Karpas-422 (cell line): Measurements from ENCODE around the gene CCDC57. TPM values are rescaled to one million over a fixed set of nuclear protein-coding genes. Genes with fewer than 3 reads are reported as not detected.

ENCODE experiments used
- DNase-seq: peaks from one replicate; pipeline ENCODE4 v3.0.0-alpha.2; 2015
- H2AFZ ChIP-seq: fragments of 200-600 bp; sonication (generic); 2 replicates; pipeline ENCODE4 v1.6.1; 2014; ENCODE audit warnings: antibody characterized with exemption, low read length, mixed read lengths
- H3K27ac ChIP-seq: fragments of 200-600 bp; sonication (generic); 2 replicates; pipeline ENCODE4 v1.5.1; 2014; ENCODE audit warnings: mild to moderate bottlenecking, low read length, moderate library complexity
- H3K27me3 ChIP-seq: fragments of 200-600 bp; sonication (generic); 2 replicates; pipeline ENCODE4 v1.6.1; 2014; ENCODE audit warnings: low read length, mixed read lengths
- H3K36me3 ChIP-seq: fragments of 200-600 bp; sonication (generic); 2 replicates; pipeline ENCODE4 v1.6.1; 2014; ENCODE audit warnings: low read length, mixed read lengths; ENCODE audit not compliant: insufficient read depth
- H3K4me1 ChIP-seq: fragments of 200-600 bp; sonication (generic); 2 replicates; pipeline ENCODE4 v1.6.1; 2014; ENCODE audit warnings: mild to moderate bottlenecking, low read length, mixed read lengths
- H3K4me2 ChIP-seq: fragments of 200-600 bp; sonication (generic); 2 replicates; pipeline ENCODE4 v1.6.1; 2014; ENCODE audit warnings: low read length, low read depth, mild to moderate bottlenecking; ENCODE audit not compliant: poor library complexity, severe bottlenecking
- H3K4me3 ChIP-seq: fragments of 200-600 bp; sonication (generic); 2 replicates; pipeline ENCODE4 v1.5.1; 2014; ENCODE audit warnings: mild to moderate bottlenecking, antibody characterized with exemption, low read length, mixed read lengths
- H3K79me2 ChIP-seq: fragments of 200-600 bp; sonication (generic); 2 replicates; pipeline ENCODE4 v1.6.1; 2014; ENCODE audit warnings: mild to moderate bottlenecking, low read length, mixed read lengths
- H3K9ac ChIP-seq: fragments of 200-600 bp; sonication (generic); 2 replicates; pipeline ENCODE4 v1.6.0; 2014; ENCODE audit warnings: low read length
- H3K9me2 ChIP-seq: fragments of 200-600 bp; sonication (generic), shearing (Covaris generic); replicated peaks from 2 replicates; pipeline ENCODE4 v1.6.0; 2014; ENCODE audit warnings: mild to moderate bottlenecking, low read length, moderate library complexity; ENCODE audit not compliant: insufficient read depth
- H3K9me3 ChIP-seq: fragments of 300-700, 200-600 bp; sonication (generic); 2 replicates; pipeline ENCODE4 v1.6.1; 2014; ENCODE audit warnings: low read length, mixed read lengths
- H4K20me1 ChIP-seq: fragments of 200-600 bp; sonication (generic); 2 replicates; pipeline ENCODE4 v1.6.1; 2014; ENCODE audit warnings: mild to moderate bottlenecking, antibody characterized with exemption, low read length, low read depth; ENCODE audit not compliant: insufficient read depth
- total RNA-seq: library from RNA; depleted of rRNA; stranded (reverse); fragments of >200 nt; shearing (Covaris generic); gene quantifications from 2 replicates; pipeline ENCODE4 v1.2.3, GENCODE V29; 2014; ENCODE audit warnings: low replicate concordance

The CCDC57 gene
- total RNA-seq, 1 experiment from 2014 or later = 31.3 TPM

DNA sequence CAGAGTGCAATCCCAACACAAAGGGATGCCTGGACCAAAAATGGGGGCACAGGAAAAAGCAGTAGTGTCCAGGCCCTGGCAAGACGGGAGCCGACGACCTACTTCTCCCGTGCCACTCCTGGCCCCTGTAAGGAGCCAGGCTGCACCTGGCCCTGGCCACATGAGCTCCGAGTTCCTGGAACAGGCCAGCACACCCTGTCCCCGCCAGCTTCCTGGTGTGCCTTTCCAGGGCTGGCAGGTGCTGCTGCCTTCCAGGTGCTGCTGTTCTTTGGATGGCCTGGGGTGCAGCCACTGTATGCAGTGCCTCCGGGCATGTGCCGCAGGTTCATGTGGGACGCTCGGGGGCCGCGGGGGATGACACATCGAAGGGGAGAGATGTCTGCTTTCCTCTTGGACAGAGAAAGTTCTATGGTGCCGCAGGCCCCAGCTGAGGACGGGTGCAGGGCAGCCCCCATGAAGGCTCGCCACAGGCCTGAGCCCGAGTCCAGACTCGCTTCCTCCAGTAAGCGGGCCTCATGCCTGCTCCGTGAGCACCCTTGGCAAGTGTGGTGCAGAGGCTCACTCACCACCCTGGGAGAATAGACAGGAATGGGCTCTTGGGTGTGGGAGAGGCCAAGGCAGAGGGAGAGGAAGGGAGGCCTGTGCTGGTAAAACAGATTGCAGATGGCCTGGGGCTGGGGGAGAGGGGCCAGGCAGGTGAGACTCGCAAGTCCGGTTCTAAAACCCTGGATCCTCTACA is 59.9 kb downstream of the CCDC57 start:
- no peaks in the 10 kb centered on the region for H3K36me3 ChIP-seq
- no peaks in the 10 kb centered on the region for H3K27me3 ChIP-seq
- H2AFZ ChIP-seq = no peak overlapping the region
- no peaks in the 10 kb centered on the region for H3K9me2 ChIP-seq
- H3K4me2 ChIP-seq = no peak overlapping the region
- no peak for DNase-seq
- no peaks in the 10 kb centered on the region for H3K9me3 ChIP-seq
- H3K9ac ChIP-seq = no peak overlapping the region
- no peaks in the 10 kb centered on the region for H4K20me1 ChIP-seq
- H3K79me2 ChIP-seq = no peaks in the 10 kb centered on the region
- no peak overlapping the region for H3K27ac ChIP-seq
- no peaks in the 10 kb centered on the region for H3K4me1 ChIP-seq
- no peak overlapping the region for H3K4me3 ChIP-seq

DNA sequence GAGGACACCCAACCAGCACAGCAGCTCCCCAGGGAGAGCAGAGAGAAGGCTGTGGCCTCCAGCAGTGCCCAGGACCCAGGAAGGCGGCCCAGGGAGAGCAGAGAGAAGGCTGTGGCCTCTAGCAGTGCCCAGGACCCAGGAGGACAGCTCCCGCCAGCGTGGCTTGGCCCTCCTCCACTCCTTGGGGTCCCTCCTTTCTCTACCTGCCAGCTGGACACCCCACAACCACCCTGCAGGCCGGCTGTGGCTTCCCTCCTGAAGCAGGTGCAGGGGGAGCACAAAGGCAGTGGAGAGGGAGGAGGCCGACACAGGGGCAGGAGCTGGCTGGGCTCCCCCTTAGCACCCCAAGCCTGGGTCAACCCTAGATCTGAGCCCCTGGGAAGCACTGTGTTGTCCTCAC is 60.5 kb downstream of the CCDC57 start:
- H3K4me1 ChIP-seq = no peaks in the 10 kb centered on the region
- H3K4me3 ChIP-seq = no peak overlapping the region
- H3K9me2 ChIP-seq = no peaks in the 10 kb centered on the region
- H3K36me3 ChIP-seq = no peaks in the 10 kb centered on the region
- DNase-seq = no peak
- H3K27me3 ChIP-seq = no peaks in the 10 kb centered on the region
- no peaks in the 10 kb centered on the region for H4K20me1 ChIP-seq
- no peak overlapping the region for H3K9ac ChIP-seq
- no peaks in the 10 kb centered on the region for H3K9me3 ChIP-seq
- no peak overlapping the region for H3K27ac ChIP-seq
- no peak overlapping the region for H2AFZ ChIP-seq
- no peak overlapping the region for H3K4me2 ChIP-seq
- no peaks in the 10 kb centered on the region for H3K79me2 ChIP-seq

DNA sequence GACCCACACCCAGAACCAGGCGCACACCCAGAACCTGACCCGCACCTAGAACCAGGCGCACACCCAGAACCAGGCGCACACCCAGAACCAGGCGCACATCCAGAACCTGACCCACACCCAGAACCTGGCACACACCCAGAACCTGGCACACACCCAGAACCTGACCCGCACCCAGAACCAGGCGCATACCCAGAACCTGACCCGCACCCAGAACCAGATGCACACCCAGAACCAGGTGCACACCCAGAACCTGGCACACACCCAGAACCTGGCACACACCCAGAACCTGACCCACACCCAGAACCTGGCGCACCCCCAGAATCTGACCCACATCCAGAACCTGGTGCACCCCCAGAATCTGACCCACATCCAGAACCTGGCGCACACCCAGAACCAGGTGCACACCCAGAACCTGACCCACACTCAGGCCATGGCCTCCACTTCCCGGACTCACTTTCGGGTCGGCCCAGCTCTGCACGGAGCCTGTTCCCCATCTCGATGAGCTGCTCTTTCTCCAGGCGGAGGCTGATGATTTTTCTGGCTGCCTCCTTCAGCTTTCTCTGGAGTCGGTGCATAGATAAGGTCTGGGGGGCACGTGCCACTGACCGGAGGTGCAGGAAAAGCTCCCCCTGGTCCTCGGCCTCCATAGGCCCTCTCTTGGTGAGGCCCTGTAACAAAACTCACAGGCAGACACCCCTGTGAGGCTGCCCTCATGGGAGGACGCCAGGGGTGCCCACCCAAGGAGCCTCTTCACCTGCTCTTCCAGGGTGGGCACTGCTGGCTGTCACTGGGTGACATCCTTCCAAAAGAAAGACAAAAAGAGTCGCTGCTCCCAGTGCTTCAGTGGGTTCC is 61.3 kb downstream of the CCDC57 start:
- DNase-seq = no peak
- H3K36me3 ChIP-seq = no peaks in the 10 kb centered on the region
- no peak overlapping the region for H3K4me3 ChIP-seq
- no peaks in the 10 kb centered on the region for H3K9me3 ChIP-seq
- no peak overlapping the region for H3K4me2 ChIP-seq
- H3K9me2 ChIP-seq = no peaks in the 10 kb centered on the region
- no peak overlapping the region for H3K27ac ChIP-seq
- H3K4me1 ChIP-seq = no peaks in the 10 kb centered on the region
- no peak overlapping the region for H2AFZ ChIP-seq
- no peaks in the 10 kb centered on the region for H3K79me2 ChIP-seq
- H3K9ac ChIP-seq = no peak overlapping the region
- H4K20me1 ChIP-seq = no peaks in the 10 kb centered on the region
- no peaks in the 10 kb centered on the region for H3K27me3 ChIP-seq

DNA sequence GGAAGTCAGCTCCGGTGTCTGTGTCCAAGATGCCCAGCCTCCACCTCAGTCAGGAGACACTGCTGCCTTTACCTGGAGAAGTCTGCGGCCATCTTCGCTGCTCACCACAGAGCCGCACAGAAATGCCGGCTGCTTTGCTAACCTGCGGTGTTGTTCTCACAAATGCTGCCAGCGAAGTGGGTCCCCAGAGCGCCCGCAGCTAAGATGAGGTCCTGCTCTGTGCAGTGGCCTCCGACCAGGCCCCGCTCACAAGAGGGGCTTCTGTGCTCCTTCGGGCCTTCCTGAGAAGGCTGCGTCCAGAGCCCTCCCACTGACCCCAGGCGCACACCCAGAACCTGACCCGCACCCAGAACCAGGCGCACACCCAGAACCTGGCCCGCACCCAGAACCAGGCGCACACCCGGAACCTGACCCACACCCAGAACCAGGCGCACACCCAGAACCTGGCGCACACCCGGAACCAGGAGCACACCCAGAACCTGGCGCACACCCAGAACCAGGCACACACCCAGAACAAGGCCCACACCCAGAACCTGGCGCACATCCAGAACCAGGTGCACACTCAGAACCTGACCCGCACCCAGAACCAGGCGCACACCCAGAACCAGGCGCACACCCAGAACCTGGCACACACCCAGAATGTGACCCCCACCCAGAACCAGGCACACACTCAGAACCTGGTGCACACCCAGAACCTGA is 63.1 kb downstream of the CCDC57 start:
- no peaks in the 10 kb centered on the region for H3K27me3 ChIP-seq
- no peaks in the 10 kb centered on the region for H3K9me2 ChIP-seq
- H3K4me2 ChIP-seq = no peak overlapping the region
- no peak overlapping the region for H3K9ac ChIP-seq
- H4K20me1 ChIP-seq = no peaks in the 10 kb centered on the region
- no peak overlapping the region for H2AFZ ChIP-seq
- no peak overlapping the region for H3K4me3 ChIP-seq
- no peak for DNase-seq
- H3K4me1 ChIP-seq = no peaks in the 10 kb centered on the region
- no peaks in the 10 kb centered on the region for H3K36me3 ChIP-seq
- H3K79me2 ChIP-seq = no peaks in the 10 kb centered on the region
- no peak overlapping the region for H3K27ac ChIP-seq
- H3K9me3 ChIP-seq = no peaks in the 10 kb centered on the region

DNA sequence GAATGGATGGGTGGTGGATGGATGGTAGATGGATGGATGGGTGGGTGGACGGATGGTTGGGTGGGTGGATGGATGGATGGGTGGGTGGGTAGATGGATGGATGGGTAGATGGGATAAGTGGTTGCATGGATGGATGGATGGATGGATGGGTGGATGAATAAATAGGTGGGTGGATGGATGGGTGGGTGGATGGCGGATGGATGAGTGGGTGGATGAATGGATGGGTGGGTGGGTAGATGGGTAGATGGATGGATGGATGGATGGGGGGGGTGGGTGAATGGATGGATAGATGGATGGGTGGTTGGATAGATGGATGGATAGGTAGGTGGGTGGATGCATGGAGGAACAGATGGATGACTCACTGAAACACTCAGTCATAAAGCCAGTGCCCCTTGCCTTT is 63.6 kb downstream of the CCDC57 start:
- H3K36me3 ChIP-seq = no peaks in the 10 kb centered on the region
- no peaks in the 10 kb centered on the region for H4K20me1 ChIP-seq
- H3K4me1 ChIP-seq = no peaks in the 10 kb centered on the region
- no peaks in the 10 kb centered on the region for H3K79me2 ChIP-seq
- no peak overlapping the region for H3K4me3 ChIP-seq
- no peak overlapping the region for H3K27ac ChIP-seq
- no peaks in the 10 kb centered on the region for H3K27me3 ChIP-seq
- no peaks in the 10 kb centered on the region for H3K9me3 ChIP-seq
- no peak overlapping the region for H3K9ac ChIP-seq
- DNase-seq = no peak
- H3K9me2 ChIP-seq = no peaks in the 10 kb centered on the region
- no peak overlapping the region for H3K4me2 ChIP-seq
- no peak overlapping the region for H2AFZ ChIP-seq

DNA sequence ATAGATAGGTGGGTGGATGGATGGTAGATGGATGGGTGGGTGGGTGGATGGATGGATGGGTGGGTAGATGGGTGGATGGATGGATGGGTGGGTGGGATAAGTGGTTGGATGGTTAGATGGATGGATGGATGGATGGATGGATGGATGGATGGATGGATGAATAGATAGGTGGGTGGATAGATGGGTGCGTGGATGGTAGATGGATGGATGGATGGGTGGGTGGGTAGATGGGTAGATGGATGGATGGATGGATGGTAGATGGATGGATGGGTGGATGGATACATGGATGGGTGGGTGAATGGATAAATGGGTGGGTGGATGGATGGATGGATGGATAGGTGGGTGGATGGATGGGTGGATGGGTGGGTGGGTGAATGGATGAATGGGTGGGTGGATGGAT is 64.6 kb downstream of the CCDC57 start:
- no peak overlapping the region for H3K27ac ChIP-seq
- H3K4me3 ChIP-seq = no peak overlapping the region
- no peaks in the 10 kb centered on the region for H3K27me3 ChIP-seq
- H2AFZ ChIP-seq = no peak overlapping the region
- no peaks in the 10 kb centered on the region for H3K9me2 ChIP-seq
- H3K4me2 ChIP-seq = no peak overlapping the region
- H3K9ac ChIP-seq = no peak overlapping the region
- DNase-seq = no peak
- H4K20me1 ChIP-seq = no peaks in the 10 kb centered on the region
- H3K9me3 ChIP-seq = no peaks in the 10 kb centered on the region
- no peaks in the 10 kb centered on the region for H3K79me2 ChIP-seq
- no peaks in the 10 kb centered on the region for H3K4me1 ChIP-seq
- no peaks in the 10 kb centered on the region for H3K36me3 ChIP-seq

DNA sequence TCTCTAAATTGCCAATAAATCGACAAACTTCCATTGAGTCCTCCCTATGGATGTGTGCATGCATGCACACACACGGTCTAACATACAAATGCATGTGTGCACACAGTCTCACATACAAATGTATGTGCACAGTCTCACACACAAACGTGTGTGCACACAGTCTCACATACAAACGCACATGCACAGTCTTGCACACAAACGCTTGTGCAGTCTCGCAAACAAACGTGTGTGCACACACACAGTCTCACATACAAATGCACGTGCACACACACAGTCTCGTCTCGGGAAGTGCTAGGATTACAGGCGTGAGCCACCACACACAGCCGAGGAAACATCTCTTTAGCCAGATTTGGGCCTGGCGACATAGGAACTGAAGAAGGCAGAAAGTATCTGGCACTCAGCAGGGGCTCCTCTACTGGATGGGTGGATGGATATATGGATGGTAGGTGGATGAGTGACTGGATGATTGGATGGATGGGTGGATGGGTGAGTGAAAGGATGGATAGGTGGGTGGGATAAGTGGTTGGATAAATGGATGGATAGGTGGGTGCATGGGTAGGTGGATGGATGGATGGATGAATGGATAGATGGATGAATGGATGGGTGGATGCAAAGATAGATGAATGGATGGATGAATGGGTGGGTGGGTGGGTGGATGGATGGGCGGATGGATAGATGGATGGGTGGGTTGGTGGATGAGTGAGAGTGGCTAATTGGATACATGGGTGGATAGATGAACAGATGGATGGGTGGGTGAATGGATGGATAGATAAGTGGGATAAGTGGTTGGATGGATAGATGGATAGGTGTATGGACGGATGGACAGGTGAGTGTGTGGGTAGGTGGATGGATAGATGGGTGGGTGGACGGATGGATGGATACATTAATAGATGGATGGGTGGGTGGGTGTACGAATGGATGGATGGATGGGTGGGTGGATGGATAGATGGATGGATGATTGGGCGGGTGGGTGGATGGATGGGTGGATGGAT is 65.7 kb downstream of the CCDC57 start:
- H3K9ac ChIP-seq = no peak overlapping the region
- no peaks in the 10 kb centered on the region for H4K20me1 ChIP-seq
- no peak overlapping the region for H3K27ac ChIP-seq
- H3K4me2 ChIP-seq = no peak overlapping the region
- no peaks in the 10 kb centered on the region for H3K9me3 ChIP-seq
- no peak for DNase-seq
- no peaks in the 10 kb centered on the region for H3K27me3 ChIP-seq
- no peaks in the 10 kb centered on the region for H3K79me2 ChIP-seq
- H2AFZ ChIP-seq = no peak overlapping the region
- no peak overlapping the region for H3K4me3 ChIP-seq
- H3K4me1 ChIP-seq = no peaks in the 10 kb centered on the region
- H3K36me3 ChIP-seq = no peaks in the 10 kb centered on the region
- no peaks in the 10 kb centered on the region for H3K9me2 ChIP-seq
